CD14-positive monocyte (primary cell): ENCODE results near the gene SLC22A17. TPM values are rescaled to one million over a fixed set of nuclear protein-coding genes. Genes with fewer than 3 reads are reported as not detected.

Experiments used
- DNase-seq, 3 donors: peaks; one replicate each; pipeline ENCODE4 v3.0.0-alpha.2; 2011 to 2022
- H2AFZ ChIP-seq: 2 replicates; pipeline ENCODE4 v1.6.0; 2012; ENCODE audit warnings: mild to moderate bottlenecking, low read depth, low read length, inconsistent platforms; ENCODE audit not compliant: insufficient read depth, poor library complexity, severe bottlenecking
- H3K27ac ChIP-seq, 2 donors: 1 replicate in 1 of 2; 2 replicates in 1 of 2; pipeline ENCODE4 v1.5.1; 2012 to 2013; ENCODE audit warnings: low read length in 2 of 2, control low read depth in 1 of 2, inconsistent platforms in 1 of 2, low read depth in 1 of 2, mild to moderate bottlenecking in 1 of 2
- H3K27me3 ChIP-seq, 2 donors: one replicate each; pipeline versions ENCODE4 v1.6.0 to v1.6.1; 2011 to 2013; ENCODE audit warnings: low read length in 2 of 2; ENCODE audit not compliant: control insufficient read depth in 2 of 2, insufficient read depth in 2 of 2
- H3K36me3 ChIP-seq, 2 donors: replicated peaks in 1 of 2; 1 replicate in 1 of 2; 2 replicates in 1 of 2; pipeline versions ENCODE4 v1.5.1 to v1.6.1; 2012 to 2013; ENCODE audit warnings: low read length in 2 of 2, control low read depth in 1 of 2, inconsistent platforms in 1 of 2, mild to moderate bottlenecking in 1 of 2; ENCODE audit not compliant: insufficient read depth in 2 of 2, control insufficient read depth in 1 of 2
- H3K4me1 ChIP-seq, 2 donors: 1 replicate in 1 of 2; 2 replicates in 1 of 2; pipeline versions ENCODE4 v1.5.1 to v1.6.1; 2012 to 2013; ENCODE audit warnings: low read length in 2 of 2, control low read depth in 1 of 2, inconsistent platforms in 1 of 2, mild to moderate bottlenecking in 1 of 2, moderate library complexity in 1 of 2; ENCODE audit not compliant: insufficient read depth in 2 of 2, control insufficient read depth in 1 of 2
- H3K4me2 ChIP-seq: replicated peaks from 2 replicates; pipeline ENCODE3; 2012; ENCODE audit warnings: low read length, moderate library complexity, mild to moderate bottlenecking; ENCODE audit not compliant: poor library complexity, severe bottlenecking; ENCODE audit errors: extremely low read depth
- H3K4me3 ChIP-seq, 3 experiments: fragments of 200-600 bp in 1 of 3; sonication (generic) in 1 of 3; replicated peaks in 1 of 3; 1 replicate in 2 of 3; 2 replicates in 1 of 3; pipeline ENCODE4 v1.5.1; 2011 to 2013; ENCODE audit warnings: low read length in 3 of 3, mild to moderate bottlenecking in 3 of 3, control low read depth in 2 of 3, low read depth in 2 of 3, inconsistent platforms in 1 of 3, moderate library complexity in 1 of 3
- H3K79me2 ChIP-seq: 2 replicates; pipeline ENCODE4 v1.6.0; 2012; ENCODE audit warnings: mild to moderate bottlenecking, control low read depth, inconsistent platforms, low read length, moderate library complexity; ENCODE audit not compliant: insufficient read depth
- H3K9ac ChIP-seq: 2 replicates; pipeline ENCODE4 v1.6.0; 2017; ENCODE audit warnings: low read length, mild to moderate bottlenecking; ENCODE audit not compliant: insufficient read depth, poor library complexity, severe bottlenecking
- H3K9me3 ChIP-seq, 2 donors: replicated peaks in 1 of 2; 1 replicate in 1 of 2; 2 replicates in 1 of 2; pipeline versions ENCODE4 v1.5.1 to v1.6.1; 2012 to 2013; ENCODE audit warnings: low read length in 2 of 2, control low read depth in 1 of 2; ENCODE audit not compliant: control insufficient read depth in 1 of 2, insufficient read depth in 1 of 2
- H4K20me1 ChIP-seq: 2 replicates; pipeline ENCODE4 v1.6.0; 2012; ENCODE audit warnings: mild to moderate bottlenecking, low read length, control low read depth, moderate library complexity; ENCODE audit not compliant: insufficient read depth
- H3K27ac Mint-ChIP-seq, 7 donors: one replicate each; pipeline ENCODE4 v1.8.0; 2020; ENCODE audit warnings: mild to moderate bottlenecking in 7 of 7, mixed read lengths in 7 of 7, moderate library complexity in 6 of 7, inconsistent platforms in 2 of 7
- H3K27me3 Mint-ChIP-seq, 3 donors: one replicate each; pipeline ENCODE4 v1.8.0; 2021 to 2022; ENCODE audit warnings: low read depth in 3 of 3, mild to moderate bottlenecking in 3 of 3, mixed read lengths in 3 of 3, moderate library complexity in 3 of 3, inconsistent platforms in 1 of 3
- H3K36me3 Mint-ChIP-seq, 2 donors: one replicate each; pipeline ENCODE4 v1.8.0; 2020; ENCODE audit warnings: mixed read lengths in 2 of 2, inconsistent platforms in 1 of 2, mild to moderate bottlenecking in 1 of 2
- H3K4me1 Mint-ChIP-seq: one replicate; pipeline ENCODE4 v1.8.0; 2020; ENCODE audit warnings: mild to moderate bottlenecking, mixed read lengths
- H3K4me3 Mint-ChIP-seq, 2 donors: one replicate each; pipeline ENCODE4 v1.8.0; 2020; ENCODE audit warnings: mild to moderate bottlenecking in 2 of 2, mixed read lengths in 2 of 2, moderate library complexity in 1 of 2
- H3K9me3 Mint-ChIP-seq, 7 donors: one replicate each; pipeline ENCODE4 v1.8.0; 2020 to 2022; ENCODE audit warnings: mixed read lengths in 7 of 7, mild to moderate bottlenecking in 6 of 7, moderate library complexity in 6 of 7, inconsistent platforms in 2 of 7
- WGBS: methylation state at CpG from one replicate; pipeline ENCODE4 v1.1.5; 2013; ENCODE audit warnings: missing lambda C conversion rate; ENCODE audit not compliant: insufficient coverage; 5-methylcytosine and 5-hydroxymethylcytosine counted together
- intact Hi-C, 2 donors: fragments of 100-400 bp; cut with micrococcal nuclease; formaldehyde crosslinking; loops; one replicate each; pipeline versions ENCODE4 v1.15.0 to v1.15.1; 2023
- polyA plus RNA-seq, 3 donors: library from polyadenylated mRNA; depleted of rRNA in 1 of 3; unstranded in 2 of 3; stranded (reverse) in 1 of 3; fragments of 300-500 nt in 2 of 3; fragments of >200 nt in 1 of 3; fragmentation: Illumina TruSeq in 2 of 3; gene quantifications; 1 replicate in 2 of 3; 2 replicates in 1 of 3; pipeline ENCODE4 v1.2.3, GENCODE V29; 2012 to 2021
- TF ChIP-seq, protein P1 (sequence below): fragments of 200-600 bp; IDR thresholded peaks from one replicate; pipeline ENCODE4 v1.8.0; 2022; ENCODE audit warnings: antibody characterized with exemption, mild to moderate bottlenecking

SLC22A17 gene
- polyA plus RNA-seq, 3 donors: not detected

DNA sequence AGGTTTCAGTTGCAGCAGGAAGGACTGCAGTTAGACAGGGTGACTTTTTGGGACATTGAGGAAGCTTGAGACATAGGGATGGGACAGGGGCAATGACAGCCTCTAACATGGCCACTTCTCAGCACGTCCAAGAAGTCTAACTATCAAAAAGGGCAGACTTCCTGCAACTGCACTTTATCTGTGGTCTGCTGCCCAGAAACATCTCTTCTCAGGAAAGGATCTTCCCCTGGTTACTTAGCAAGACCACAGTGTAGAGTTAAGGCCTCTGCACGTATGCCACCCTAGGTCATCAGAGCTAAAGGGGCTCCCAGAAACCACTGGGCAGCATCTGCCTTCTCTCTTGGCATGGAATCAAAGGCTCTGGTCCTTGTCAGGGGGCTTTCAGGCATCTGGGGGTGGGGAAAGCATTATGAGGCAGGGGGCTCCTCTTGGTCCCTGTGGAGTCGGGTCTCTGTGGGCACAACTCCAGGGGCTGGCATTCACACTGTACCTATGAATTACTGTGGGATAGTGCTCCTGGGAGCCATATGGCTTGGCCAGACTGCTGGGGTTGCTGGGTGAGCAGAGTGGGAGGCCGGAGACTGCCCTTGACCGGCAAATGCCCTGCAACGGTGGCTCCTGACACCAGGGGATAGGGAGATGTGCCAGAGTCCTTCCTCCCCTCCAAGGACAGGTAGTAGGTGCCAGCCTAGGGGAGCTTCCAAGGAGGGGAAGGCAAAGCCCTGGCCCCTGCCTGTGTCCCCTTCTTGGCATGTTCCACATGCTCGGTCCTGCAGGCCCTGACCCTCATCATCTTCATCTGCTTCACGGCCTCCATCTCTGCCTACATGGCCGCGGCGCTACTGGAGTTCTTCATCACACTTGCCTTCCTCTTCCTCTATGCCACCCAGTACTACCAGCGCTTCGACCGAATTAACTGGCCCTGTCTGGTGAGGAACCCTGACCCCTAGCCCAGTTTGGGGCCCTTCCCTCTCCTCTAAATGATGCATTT, 25.2 kb upstream of the SLC22A17 start:
- WGBS: 81% methylated on average over 9 of the region's 14 CpGs

DNA sequence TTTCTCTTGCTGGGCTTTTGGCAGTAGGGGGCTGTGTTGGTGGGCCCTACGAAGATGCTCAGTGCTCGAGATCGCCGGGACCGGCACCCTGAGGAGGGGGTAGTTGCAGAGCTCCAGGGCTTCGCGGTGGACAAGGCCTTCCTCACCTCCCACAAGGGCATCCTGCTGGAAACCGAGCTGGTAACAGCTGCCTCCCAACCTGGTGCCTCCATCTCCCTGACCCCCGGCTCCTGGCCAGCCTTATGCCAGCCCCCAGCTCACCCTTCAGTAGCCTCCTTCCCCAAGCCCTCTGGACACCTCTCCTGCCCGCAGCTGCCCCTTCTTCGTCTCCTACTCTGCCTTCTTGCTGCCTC, 24.5 kb upstream of the SLC22A17 start:
- H3K27me3 ChIP-seq: no peaks in the 10 kb centered on the region
- H2AFZ ChIP-seq: no peak overlapping the region
- Mint-ChIP-seq H3K4me1 (no peaks in the 10 kb centered on the region), H3K4me3 (no peak overlapping the region), H3K27ac (no peak overlapping the region), H3K9me3 (no peaks in the 10 kb centered on the region), H3K36me3 (no peaks in the 10 kb centered on the region), H3K27me3 (peaks cover 4 to 12% (median 8%) of the 10 kb centered on the region in 3 donors)
- no peak for DNase-seq
- no peak overlapping the region for H3K4me3 ChIP-seq
- H3K4me2 ChIP-seq: no peak overlapping the region
- H3K27ac ChIP-seq: no peak overlapping the region
- no peaks in the 10 kb centered on the region for H3K4me1 ChIP-seq
- WGBS: 91% methylated on average over 4 of the region's 11 CpGs
- no peaks in the 10 kb centered on the region for H3K9me3 ChIP-seq
- no peaks in the 10 kb centered on the region for H4K20me1 ChIP-seq
- H3K79me2 ChIP-seq: no peaks in the 10 kb centered on the region
- H3K9ac ChIP-seq: no peak overlapping the region
- H3K36me3 ChIP-seq: no peaks in the 10 kb centered on the region
- TF ChIP-seq, protein P1, sequence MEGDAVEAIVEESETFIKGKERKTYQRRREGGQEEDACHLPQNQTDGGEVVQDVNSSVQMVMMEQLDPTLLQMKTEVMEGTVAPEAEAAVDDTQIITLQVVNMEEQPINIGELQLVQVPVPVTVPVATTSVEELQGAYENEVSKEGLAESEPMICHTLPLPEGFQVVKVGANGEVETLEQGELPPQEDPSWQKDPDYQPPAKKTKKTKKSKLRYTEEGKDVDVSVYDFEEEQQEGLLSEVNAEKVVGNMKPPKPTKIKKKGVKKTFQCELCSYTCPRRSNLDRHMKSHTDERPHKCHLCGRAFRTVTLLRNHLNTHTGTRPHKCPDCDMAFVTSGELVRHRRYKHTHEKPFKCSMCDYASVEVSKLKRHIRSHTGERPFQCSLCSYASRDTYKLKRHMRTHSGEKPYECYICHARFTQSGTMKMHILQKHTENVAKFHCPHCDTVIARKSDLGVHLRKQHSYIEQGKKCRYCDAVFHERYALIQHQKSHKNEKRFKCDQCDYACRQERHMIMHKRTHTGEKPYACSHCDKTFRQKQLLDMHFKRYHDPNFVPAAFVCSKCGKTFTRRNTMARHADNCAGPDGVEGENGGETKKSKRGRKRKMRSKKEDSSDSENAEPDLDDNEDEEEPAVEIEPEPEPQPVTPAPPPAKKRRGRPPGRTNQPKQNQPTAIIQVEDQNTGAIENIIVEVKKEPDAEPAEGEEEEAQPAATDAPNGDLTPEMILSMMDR: no peak
- intact Hi-C loops: loop anchor here in 1 of 2 donors (2.0 kb wide), 1 partner anchor 112 kb away; no protein-coding TSS in a partner anchor

More for the DNA sequence above, 25.2 kb upstream of the SLC22A17 start:
- Histone ChIP-seq H4K20me1 (no peaks in the 10 kb centered on the region), H3K9me3 (no peaks in the 10 kb centered on the region), H3K27me3 (no peaks in the 10 kb centered on the region), H3K27ac (no peak overlapping the region), H2AFZ (no peak overlapping the region), H3K9ac (no peak overlapping the region), H3K36me3 (no peaks in the 10 kb centered on the region), H3K4me1 (no peaks in the 10 kb centered on the region), H3K4me3 (no peak overlapping the region), H3K79me2 (no peaks in the 10 kb centered on the region), H3K4me2 (no peak overlapping the region)
- Mint-ChIP-seq H3K4me3 (no peak overlapping the region), H3K4me1 (no peaks in the 10 kb centered on the region), H3K36me3 (no peaks in the 10 kb centered on the region), H3K9me3 (peaks cover 0 to 1% (median 0%) of the 10 kb centered on the region in 7 donors), H3K27me3 (peaks cover 3 to 13% (median 11%) of the 10 kb centered on the region in 3 donors), H3K27ac (no peak overlapping the region)
- TF ChIP-seq, protein P1: no peak
- intact Hi-C loops: loop anchor here in 1 of 2 donors (2.0 kb wide), 1 partner anchor 113 kb away; no protein-coding TSS in a partner anchor
- DNase-seq: no peak
